T follicular helper cell (primary cell): ENCODE data around the gene CEND1.
A peak's percentile ranks its signal among the peaks of the same experiment; 100 is the strongest.

Source experiments
- DNase-seq: peaks from one replicate; pipeline ENCODE4 v3.0.0-alpha.2; 2020; ENCODE audit warnings: low read depth

The CEND1 gene

GRCh38 chr11:827146-827896 lies 37.4 kb upstream of the CEND1 start:
- DNase-seq = no peak

DNA sequence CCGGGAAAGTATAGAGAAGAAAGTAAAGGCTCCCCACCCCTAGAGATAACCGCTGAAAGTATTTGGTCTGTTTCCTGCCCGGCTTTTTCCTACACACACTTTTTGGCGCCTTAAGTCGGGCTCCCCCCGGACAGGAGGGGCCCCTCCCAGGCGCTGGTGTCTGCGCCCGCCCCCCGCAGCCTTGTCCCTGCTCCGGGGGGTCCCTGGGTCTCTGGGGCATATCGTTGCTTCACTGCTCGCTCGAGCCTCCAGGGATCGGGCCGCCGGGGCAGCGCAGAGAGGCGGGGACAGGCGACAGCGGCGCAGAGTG lies 36.9 kb upstream of the CEND1 start:
- DNase-seq = no peak

DNA sequence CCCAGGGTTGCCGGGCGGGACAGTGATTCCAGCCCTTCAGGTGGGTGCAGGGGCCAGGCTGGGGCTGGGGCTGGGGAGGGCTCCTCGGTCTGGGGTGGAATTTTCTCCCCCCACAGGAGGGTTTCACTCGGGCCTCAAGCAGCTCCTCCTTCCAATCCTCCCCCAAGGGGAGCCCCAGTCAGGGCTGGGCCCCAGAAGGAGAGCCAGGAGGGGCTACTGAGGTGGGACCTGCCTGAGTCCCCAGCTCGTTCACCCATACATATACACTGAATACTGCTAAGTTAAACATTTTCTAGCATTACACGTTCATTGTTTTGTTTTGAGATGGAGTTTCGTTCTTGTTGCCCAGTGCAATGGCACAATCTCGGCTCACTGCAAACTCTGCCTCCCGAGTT lies 36.3 kb upstream of the CEND1 start:
- no peak for DNase-seq

GRCh38 chr11:825366-826226 lies 35.7 kb upstream of the CEND1 start:
- DNase-seq = no peak

DNA sequence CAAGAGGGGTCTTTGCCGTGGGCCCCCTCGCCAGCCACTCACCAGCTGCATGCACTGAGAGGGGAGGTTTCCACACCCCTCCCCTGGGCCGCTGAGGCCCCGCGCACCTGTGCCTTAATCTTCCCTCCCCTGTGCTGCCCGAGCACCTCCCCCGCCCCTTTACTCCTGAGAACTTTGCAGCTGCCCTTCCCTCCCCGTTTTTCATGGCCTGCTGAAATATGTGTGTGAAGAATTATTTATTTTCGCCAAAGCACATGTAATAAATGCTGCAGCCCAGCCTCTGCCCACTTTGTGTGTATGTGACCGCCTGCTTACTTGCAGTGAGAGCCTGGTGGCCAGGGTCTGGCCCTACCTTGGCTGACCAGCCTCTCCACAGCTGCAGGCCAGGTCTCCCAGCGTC lies 35.1 kb upstream of the CEND1 start:
- no peak for DNase-seq

DNA sequence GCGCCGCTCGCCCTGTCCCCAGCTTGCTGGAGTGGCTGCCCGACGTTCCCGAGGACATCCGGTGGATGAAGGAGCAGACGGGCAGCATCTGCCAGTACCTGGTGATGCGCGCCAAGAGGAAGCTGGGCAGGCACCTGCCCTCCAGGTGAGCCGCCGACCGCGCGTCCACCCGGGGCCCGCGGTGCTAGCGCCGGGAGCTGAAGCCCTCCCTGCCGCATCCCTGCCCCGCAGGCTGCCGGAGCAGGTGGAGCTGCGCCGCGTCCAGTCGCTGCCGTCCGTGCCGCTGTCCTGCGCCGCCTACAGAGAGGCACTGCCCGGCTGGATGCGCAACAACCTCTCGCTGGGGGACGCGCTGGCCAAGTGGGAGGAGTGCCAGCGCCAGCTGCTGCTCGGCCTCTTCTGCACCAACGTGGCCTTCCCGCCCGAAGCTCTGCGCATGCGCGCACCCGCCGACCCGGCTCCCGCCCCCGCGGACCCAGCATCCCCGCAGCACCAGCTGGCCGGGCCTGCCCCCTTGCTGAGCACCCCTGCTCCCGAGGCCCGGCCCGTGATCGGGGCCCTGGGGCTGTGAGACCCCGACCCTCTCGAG lies 34.5 kb upstream of the CEND1 start:
- DNase-seq = no peak

- DNase-seq = no peak
These were observed 33.8 kb upstream of the CEND1 start for GRCh38 chr11:823441-824291.

GRCh38 chr11:821512-822371 lies 31.9 kb upstream of the CEND1 start:
- DNase-seq = no peak

DNA sequence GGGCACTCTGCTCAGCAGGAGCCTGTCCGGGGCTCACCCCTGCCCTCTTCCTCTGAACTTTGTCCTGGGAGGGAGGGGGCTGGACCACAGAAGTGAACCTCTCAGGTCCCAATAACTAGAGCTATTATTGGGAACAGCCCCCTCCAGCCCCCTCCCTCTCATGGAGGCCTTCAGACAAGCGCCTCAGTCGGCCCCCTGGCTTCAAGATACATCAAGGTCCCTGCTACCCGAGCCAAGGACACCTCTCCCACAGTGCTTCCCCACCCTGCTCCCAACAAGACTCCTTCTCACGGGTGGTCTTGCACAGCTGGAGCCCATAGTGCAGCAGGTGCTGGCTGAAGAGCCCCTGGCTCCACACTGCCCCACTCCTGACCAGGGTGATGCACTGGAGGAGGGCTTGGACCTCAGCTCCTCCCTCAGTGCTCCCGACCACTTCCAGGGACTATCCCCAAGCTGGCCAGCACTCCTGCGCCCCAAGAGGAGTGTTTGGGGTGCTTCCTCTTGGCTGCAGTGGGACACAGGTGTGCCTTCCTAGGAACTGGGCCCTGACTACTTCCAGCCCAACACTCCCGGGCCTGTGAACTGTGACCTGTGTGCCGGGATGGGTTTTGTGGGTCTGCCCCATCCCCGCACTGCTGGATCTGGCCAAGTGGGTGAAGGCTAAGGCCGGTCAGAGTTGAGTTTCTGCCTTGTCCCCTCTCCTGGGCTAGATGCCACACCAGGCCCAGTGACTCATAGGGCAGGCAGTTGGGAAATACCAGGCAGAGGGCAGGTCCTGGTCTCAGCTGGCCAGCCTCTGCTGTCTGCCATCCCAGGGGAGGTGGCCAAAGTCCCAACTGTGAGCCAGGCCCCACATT lies 31.0 kb upstream of the CEND1 start:
- DNase-seq = no peak

GRCh38 chr11:819943-820649 lies 30.2 kb upstream of the CEND1 start:
- DNase-seq = peak; percentile 93

GRCh38 chr11:819129-819931 lies 29.4 kb upstream of the CEND1 start:
- DNase-seq = peak; percentile 88

DNA sequence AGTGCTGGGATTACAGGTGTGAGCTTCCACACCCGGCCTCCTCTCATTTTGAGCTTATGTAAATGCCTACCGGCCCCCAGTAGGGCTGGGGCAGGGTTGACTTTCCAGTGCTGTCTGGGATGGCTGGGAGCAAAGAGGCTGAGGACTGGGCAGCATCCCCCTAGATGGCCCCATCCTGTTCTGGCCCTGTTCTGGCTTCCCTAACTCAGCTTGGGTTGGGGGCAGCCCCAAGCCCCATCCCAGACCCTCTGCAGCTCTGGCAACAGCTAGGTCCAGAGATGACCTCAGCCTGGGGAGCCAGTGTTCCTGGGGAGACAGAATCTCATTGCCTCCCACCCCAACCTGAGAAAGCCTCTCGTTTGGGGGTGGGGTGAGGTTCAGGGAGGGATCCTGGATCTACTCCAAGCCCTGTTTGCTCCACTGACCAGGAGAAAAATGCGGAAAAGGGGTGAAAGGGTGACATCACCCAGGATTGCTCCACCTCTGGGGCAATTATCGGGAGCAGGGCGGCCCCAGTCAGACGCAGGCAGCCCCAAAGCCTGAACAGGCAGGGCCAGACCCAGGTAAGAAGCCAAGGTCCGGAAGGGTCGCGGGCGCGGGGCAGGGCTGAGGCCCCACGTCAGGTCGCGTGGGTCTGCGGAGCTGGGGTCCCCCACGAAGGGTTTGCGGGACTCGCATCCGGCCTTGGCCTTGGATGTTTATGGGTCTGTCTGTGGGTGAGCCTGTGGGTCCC lies 28.7 kb upstream of the CEND1 start, which contains the start of gene PNPLA2:
PNPLA2 (plus strand) TSS at position 519 of the 733 bp plus-strand sequence. CDS start 805 bp downstream, outside the sequence.
- no peak for DNase-seq

DNA sequence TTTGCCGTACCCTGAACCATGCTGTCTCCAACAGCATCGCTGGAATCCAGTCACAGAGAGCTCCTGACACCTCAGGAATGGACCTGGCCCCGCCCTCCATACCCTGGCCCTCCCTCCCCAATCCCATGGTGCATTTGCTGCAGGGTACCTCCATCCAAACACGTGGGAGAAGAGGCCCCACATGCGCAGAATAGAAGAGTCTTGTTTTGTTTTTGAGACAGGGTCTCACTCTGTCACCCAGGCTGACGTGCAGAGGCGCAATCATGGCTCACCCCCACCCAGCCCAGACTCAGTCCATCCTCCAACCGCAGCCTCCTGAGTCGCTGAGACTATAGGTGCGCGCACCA lies 26.5 kb upstream of the CEND1 start:
- DNase-seq = no peak

DNA sequence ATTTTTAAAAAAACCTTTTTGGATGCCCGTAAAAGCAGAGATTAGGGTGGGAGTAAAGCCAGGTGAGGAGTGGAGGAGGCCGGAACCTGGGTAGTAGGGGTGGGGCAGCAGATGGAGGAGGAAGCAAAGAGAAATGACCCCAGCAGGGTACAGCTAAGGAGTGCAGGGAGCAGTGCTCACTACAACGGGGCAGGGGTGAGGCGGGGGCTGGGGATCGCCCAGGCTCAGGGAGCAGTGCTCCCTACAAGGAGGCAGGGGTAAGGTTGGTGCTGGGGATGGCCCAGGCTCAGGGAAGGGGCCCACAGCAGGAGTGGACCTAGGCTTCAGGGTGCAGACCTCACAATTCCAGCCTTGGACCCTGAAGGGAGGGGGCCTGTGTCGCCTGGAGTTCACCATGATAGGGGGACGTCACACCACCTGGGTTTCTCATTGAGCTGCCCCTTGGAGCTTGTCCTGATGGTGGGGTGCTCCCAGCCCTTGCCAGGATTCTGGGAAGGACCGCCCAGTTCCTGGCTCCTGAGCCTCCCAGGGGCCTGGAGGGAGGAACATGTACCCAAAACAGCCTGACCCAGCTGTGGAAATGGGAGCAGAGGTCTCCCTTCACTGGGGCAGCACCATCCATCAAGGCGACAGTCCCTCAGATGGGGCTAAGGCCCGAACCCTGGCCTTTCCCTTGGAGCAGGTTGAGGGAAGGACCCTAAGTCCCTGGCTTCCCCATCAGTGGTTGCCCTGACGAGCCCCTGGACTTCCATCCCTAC lies 26.0 kb upstream of the CEND1 start:
- no peak for DNase-seq

- DNase-seq = no peak
These were observed 23.7 kb upstream of the CEND1 start for GRCh38 chr11:813456-814096.

GRCh38 chr11:813072-813455 lies 23.2 kb upstream of the CEND1 start:
- DNase-seq = no peak

DNA sequence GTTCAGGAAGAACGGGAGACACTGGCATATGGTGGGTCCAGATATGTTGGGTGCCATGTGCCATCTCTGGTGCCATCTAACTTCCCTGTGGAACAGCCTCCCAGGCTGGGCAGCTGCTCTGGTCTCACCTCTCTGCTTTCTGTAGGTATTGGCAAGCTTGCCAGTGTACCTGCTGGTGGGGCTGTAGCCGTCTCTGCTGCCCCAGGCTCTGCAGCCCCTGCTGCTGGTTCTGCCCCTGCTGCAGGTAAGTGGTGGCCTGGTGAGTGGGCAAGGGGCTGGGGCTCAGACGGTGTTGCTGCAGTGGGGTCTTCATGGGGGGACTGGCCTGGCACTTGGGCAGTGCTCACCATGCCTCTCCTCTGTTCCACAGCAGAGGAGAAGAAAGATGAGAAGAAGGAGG lies 22.5 kb upstream of the CEND1 start:
- DNase-seq = no peak
